ENCODE data around the gene HFE.
"Not testable (repeated sequence)": the region's sequence is repeated elsewhere in the genome, so short reads cannot be mapped to it uniquely, and the experiment has no call there.

The HFE gene

DNA sequence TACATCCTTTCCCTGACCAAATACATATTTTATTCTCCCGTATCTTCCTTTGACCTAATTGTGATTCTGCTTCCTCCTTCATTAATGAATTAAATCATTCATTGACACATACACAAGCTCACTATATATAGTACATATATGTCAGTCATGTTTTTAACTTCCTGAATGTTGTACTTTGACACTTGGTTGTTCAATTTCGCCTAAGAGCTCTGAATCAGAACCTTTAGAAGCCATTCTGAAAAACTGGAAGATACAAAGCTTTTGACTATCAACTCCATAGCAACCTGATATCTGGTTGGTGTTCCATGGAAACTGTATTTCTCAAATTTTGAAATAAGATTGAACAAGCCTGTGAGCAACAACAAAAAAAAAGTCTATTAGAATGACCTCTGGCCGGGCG is 27.3 kb upstream of the HFE start:
- no peak for DNase-seq (ENCODE audit: low read depth, low spot score)

GRCh38 chr6:26064619-26065257 is 22.5 kb upstream of the HFE start:
- no peak for DNase-seq (ENCODE audit: low read depth, low spot score)

- no peak for DNase-seq (ENCODE audit: low read depth, low spot score)
These were observed 21.3 kb upstream of the HFE start for GRCh38 chr6:26065952-26066380.

- DNase-seq (ENCODE audit: low read depth, low spot score): no peak
These were observed 19.9 kb upstream of the HFE start for GRCh38 chr6:26067367-26067766.

DNA sequence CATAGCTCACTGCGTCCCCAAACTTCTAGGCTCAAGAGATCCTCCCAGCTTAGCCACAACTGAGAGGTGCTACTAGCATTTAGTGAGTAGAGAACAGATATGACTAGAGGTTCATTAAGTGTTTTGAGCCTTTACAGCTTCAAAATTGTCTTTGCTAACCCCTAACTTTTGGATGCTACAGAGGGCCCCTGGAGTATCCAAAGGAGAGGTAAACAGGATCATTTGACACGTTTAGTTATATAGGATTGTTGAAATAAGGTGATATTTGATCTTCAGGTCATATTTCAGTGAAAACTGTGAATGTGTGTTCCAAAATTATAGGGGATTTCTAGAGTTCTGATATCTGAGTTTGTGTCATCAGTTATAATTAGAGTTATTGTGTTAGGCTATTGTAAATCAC is 19.2 kb upstream of the HFE start:
- no peak for DNase-seq (ENCODE audit: low read depth, low spot score)

- DNase-seq (ENCODE audit: low read depth, low spot score): no peak
These were observed 16.1 kb upstream of the HFE start for GRCh38 chr6:26071135-26071534.

DNA sequence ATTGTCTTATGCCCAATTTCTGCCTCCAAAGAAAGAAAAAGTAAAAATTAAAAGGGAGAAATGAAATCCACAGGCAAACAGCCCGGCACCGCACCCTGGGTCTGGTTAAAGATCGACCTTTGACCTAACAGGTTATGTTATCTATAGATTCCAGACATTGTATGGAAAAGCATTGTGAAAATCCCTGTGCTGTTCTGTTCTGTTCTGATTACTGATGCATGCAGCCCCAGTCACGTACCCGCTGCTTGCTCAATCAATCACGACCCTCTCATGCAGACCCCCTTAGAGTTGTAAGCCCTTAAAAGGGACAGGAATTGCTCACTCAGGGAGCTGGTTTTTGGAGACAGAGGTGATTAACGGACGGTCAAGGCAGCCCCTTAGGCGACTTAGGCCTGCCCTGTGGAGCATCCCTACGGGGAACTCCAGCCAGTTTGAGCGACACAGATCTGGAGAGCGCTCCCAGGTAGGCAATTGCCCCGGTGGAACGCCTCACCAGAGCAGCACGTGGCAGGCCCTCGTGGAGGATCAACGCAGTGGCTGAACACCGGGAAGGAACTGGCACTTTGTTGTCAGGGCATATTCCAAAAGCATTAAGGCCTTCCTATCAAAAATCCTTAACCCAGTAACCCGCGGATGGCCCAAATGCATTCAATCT is 12.0 kb upstream of the HFE start:
- DNase-seq (ENCODE audit: low read depth, low spot score): no peak

DNA sequence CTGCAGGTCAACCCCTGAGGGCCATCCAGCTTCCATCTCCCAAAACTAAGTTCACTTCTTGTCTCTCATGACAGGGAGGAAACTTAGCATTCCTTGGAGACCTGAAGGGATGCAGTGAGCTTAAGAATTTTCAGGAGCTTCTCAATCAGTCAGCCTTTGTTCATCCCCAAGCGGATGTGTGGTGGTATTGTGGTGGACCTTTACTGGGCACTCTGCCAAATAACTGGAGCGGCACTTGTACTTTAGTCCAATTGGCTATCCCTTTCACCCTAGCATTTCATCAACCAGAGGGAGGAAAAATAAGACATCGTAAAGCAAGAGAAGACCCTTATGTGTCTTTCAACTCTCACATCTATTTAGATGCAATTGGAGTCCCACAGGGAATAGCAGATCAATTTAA is 9.2 kb upstream of the HFE start:
- not testable (repeated sequence) for DNase-seq (ENCODE audit: low read depth, low spot score)

DNA sequence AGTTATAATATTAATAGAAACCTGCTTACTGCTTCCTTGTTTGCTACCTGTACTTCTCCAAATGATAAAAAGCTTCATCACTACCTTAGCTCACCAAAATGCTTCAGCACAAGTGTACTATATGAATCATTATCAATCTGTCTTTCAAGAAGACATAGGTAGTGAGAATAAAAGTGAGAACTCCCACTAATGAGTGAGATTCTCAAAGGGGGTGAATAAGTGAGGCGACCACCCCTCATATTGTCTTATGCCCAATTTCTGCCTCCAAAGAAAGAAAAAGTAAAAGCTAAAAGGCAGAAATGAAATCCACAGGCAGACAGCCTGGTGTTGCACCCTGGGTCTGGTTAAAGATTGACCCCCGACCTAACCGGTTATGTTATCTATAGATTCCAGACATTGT is 6.1 kb upstream of the HFE start:
- DNase-seq (ENCODE audit: low read depth, low spot score): not testable (repeated sequence)

DNA sequence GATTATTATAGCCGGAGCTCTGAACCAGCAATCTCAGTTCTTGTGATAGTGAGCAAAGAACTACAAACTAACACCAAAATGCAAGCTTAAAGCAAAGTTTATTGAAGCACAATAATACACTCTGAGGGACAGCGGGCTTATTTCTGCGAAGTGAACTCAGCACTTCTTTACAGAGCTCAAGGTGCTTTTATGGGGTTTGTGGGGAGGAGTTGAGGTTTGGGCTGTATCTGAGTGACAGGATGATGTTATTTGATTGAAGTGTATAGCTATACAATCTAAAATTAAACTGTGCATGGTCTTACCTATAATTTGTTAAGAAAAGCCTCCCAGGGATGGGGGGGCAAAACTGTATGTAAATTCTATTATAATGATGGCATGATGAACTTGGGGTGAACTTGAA is 1.0 kb upstream of the HFE start:
- DNase-seq (ENCODE audit: low read depth, low spot score): no peak

DNA sequence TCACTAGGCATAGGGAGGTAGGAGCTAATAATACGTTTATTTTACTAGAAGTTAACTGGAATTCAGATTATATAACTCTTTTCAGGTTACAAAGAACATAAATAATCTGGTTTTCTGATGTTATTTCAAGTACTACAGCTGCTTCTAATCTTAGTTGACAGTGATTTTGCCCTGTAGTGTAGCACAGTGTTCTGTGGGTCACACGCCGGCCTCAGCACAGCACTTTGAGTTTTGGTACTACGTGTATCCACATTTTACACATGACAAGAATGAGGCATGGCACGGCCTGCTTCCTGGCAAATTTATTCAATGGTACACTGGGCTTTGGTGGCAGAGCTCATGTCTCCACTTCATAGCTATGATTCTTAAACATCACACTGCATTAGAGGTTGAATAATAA is 1.1 kb downstream of the HFE start:
- no peak for DNase-seq (ENCODE audit: low read depth, low spot score)

DNA sequence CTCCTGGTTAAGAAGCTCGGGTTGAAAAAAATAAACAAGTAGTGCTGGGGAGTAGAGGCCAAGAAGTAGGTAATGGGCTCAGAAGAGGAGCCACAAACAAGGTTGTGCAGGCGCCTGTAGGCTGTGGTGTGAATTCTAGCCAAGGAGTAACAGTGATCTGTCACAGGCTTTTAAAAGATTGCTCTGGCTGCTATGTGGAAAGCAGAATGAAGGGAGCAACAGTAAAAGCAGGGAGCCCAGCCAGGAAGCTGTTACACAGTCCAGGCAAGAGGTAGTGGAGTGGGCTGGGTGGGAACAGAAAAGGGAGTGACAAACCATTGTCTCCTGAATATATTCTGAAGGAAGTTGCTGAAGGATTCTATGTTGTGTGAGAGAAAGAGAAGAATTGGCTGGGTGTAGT is 2.0 kb downstream of the HFE start:
- no peak for DNase-seq (ENCODE audit: low read depth, low spot score)

DNA sequence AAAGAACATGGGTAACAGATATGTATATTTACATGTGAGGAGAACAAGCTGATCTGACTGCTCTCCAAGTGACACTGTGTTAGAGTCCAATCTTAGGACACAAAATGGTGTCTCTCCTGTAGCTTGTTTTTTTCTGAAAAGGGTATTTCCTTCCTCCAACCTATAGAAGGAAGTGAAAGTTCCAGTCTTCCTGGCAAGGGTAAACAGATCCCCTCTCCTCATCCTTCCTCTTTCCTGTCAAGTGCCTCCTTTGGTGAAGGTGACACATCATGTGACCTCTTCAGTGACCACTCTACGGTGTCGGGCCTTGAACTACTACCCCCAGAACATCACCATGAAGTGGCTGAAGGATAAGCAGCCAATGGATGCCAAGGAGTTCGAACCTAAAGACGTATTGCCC is 5.2 kb downstream of the HFE start:
- DNase-seq (ENCODE audit: low read depth, low spot score): no peak

DNA sequence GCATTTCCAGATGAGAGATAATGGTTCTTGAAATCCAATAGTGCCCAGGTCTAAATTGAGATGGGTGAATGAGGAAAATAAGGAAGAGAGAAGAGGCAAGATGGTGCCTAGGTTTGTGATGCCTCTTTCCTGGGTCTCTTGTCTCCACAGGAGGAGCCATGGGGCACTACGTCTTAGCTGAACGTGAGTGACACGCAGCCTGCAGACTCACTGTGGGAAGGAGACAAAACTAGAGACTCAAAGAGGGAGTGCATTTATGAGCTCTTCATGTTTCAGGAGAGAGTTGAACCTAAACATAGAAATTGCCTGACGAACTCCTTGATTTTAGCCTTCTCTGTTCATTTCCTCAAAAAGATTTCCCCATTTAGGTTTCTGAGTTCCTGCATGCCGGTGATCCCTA is 6.8 kb downstream of the HFE start:
- DNase-seq (ENCODE audit: low read depth, low spot score): no peak

GRCh38 chr6:26097268-26097875 is 10.1 kb downstream of the HFE start:
- no peak for DNase-seq (ENCODE audit: low read depth, low spot score)

DNA sequence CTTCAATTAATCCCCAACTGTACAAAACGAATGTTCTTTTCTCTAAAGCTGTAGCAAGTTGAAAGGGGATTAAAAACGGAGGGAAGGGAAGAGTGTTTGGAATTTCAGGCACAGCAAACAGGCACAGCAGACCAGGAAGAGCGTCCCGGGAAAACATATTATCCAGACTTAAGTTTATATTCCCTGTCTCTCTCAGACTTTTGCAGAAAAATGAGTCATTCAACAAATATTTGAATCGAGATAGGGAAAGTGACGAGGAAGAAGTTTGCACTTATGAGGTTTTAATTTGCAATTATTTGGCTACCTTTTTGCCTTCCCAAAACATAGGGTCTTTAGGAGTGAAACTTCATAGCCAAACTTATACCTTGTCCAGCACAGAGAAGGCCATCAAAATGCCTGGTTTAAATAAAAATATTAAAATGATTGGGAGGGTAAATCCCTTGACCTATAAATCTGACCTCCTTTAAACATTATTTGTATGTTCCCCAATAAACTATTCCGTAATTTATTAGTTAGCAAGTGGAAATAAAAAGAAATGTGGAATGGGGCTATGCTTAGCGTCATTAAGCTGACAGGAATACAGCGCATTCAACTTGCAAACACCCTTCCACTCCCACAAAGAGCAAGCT is 16.0 kb downstream of the HFE start:
- DNase-seq (ENCODE audit: low read depth, low spot score): no peak

- DNase-seq (ENCODE audit: low read depth, low spot score): no peak
These were observed 16.7 kb downstream of the HFE start for GRCh38 chr6:26103770-26104456.

DNA sequence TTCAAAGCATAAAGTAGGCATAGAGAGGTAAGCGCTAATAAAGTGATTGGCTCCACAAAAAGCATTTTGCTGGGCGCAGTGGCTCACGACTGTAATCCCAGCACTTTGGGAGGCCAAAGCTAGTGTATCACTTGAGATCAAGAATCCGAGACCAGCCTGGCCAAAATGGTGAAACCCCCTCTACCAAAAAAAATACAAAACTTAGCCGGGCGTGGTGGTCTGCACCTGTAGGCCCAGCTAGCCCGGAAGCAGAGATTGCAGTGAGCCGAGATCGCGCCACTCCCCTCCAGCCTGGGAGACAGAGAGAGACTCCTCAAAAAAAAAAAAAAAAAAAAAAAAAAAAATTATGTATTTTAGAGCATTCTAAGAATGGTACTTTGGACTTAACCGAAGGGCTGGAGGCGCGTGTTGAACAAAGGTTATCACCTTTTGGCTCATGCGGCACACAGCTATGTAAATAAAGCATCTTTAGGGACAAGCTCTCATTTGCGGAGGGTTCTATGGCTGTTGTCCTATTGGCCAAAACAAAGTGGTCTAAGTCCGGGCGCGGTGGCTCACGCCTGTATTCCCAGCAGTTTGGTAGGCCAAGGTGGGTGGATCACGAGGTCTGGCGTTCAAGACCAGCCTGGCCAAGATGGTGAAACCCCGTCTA is 17.4 kb downstream of the HFE start:
- DNase-seq (ENCODE audit: low read depth, low spot score): no peak

DNA sequence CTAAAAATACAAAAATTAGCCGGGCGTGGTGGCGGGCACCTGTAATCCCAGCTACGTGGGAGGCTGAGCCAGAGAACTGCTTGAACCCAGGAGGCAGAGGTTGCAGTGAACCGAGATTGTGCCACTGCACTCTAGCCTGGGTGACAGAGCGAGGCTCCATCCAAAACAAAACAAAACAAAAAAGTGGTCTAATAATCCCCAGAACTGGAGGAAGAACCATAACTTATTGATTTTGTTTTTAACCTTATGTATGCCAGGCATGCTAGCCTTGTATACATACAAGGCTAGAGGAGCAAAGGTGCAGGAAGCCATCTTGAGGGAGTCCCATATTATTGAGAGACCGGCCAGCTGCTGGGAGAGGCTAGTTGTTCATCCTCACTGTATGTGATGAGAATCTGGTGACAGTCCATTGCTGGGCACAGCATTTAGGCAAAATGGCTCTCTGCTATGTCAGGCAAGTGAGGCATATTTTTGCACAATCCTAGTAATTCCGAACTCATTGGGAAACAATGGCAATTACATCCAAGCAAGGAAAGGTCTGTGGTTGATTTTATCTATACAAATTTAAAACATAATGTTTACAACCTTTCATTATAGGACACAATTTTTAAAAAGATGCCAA is 18.0 kb downstream of the HFE start:
- DNase-seq (ENCODE audit: low read depth, low spot score): no peak

- no peak for DNase-seq (ENCODE audit: low read depth, low spot score)
These were observed 18.6 kb downstream of the HFE start for GRCh38 chr6:26105842-26106241.

- DNase-seq (ENCODE audit: low read depth, low spot score): no peak
These were observed 20.7 kb downstream of the HFE start for GRCh38 chr6:26107935-26108334.
